Uterus (tissue), 4 donors: Measurements from ENCODE around the gene KIN. TPM values are rescaled to one million over a fixed set of nuclear protein-coding genes. Genes with fewer than 3 reads are reported as not detected.

Source experiments
- DNase-seq, 2 donors: peaks; one replicate each; pipeline ENCODE4 v3.0.0-alpha.2; 2019 to 2020
- H3K27ac ChIP-seq, 2 donors: fragments of 200-600 bp; sonication (generic); 1 replicate in 1 of 2; 2 replicates in 1 of 2; pipeline ENCODE4 v1.5.1; 2016 to 2018
- H3K27me3 ChIP-seq, 2 donors: fragments of 200-600 bp; sonication (generic); one replicate each; pipeline ENCODE4 v1.5.1; 2018 to 2019; ENCODE audit warnings: control low read depth in 1 of 2
- H3K36me3 ChIP-seq, 2 donors: fragments of 200-600 bp; sonication (generic); one replicate each; pipeline ENCODE4 v1.5.1; 2019; ENCODE audit warnings: control low read depth in 1 of 2
- H3K4me1 ChIP-seq, 2 donors: fragments of 200-600 bp; sonication (generic); one replicate each; pipeline ENCODE4 v1.5.1; 2018 to 2019; ENCODE audit warnings: control low read depth in 1 of 2
- H3K4me3 ChIP-seq, 2 donors: fragments of 200-600 bp; sonication (generic); 1 replicate in 1 of 2; 2 replicates in 1 of 2; pipeline ENCODE4 v1.5.1; 2018 to 2019; ENCODE audit warnings: mild to moderate bottlenecking in 1 of 2
- H3K9me3 ChIP-seq, 2 donors: fragments of 200-600 bp; sonication (generic); one replicate each; pipeline ENCODE4 v1.5.1; 2019; ENCODE audit warnings: control low read depth in 1 of 2
- POLR2A ChIP-seq, 2 donors: fragments of 450-650 bp; IDR thresholded peaks; one replicate each; pipeline ENCODE4 v1.6.1; 2016; ENCODE audit warnings: antibody characterized with exemption in 2 of 2, mild to moderate bottlenecking in 1 of 2, moderate library complexity in 1 of 2
- intact Hi-C: fragments of 100-400 bp; cut with DNase I; formaldehyde crosslinking; loops from one replicate; pipeline ENCODE4 v1.15.1; 2023; ENCODE audit warnings: low total_unique reads
- total RNA-seq, 4 donors: library from RNA; depleted of rRNA in 3 of 4; stranded (reverse); fragments of >200 nt in 3 of 4; gene quantifications; one replicate each; pipeline versions ENCODE4 v1.1.0 to v1.2.4, GENCODE V29; 2014 to 2023
- TF ChIP-seq, protein P1 (sequence below), 4 experiments: fragments of 200-600 bp in 2 of 4; fragments of 450-650 bp in 2 of 4; sonication (generic) in 2 of 4; IDR thresholded peaks; one replicate each; pipeline ENCODE4 v1.5.1; 2016 to 2019; ENCODE audit warnings: antibody characterized with exemption in 4 of 4, mild to moderate bottlenecking in 2 of 4, moderate library complexity in 1 of 4
- donor health status: DM: yes; HTN: yes; CAD: no.

KIN gene
- total RNA-seq, 4 donors from 2014 or later: 7.4 to 72.0 (median 14.5) TPM

DNA sequence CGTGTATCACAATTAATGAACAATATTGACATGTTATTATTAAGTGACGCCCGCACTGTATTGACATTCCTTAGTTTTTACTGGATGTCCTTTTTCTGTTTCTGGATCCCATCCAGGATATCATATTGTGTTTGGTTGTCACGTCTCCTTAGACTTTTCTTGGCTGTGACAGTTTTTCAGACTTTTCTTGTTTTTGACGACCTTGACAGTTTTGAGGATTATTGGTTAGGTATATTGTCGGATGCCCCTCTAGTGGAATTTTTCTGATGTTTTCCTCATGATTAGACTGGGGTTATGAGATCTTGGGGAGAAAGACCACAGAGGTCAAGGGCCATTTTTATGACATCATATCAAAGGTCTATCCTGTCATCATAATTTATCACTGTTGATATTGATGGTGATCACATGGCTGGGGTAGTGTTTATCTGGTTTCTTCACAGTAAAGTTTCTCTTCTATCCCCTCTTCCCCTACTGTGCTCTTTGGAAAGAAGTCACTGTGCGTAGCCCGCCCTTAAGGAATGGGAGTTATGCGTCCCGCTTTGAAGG lies 41.6 kb upstream of the KIN start:
- intact Hi-C loops: no loop called here
- TF ChIP-seq POLR2A (IDR thresholded peaks at IDR 0.05): no peak
- TF ChIP-seq, protein P1, sequence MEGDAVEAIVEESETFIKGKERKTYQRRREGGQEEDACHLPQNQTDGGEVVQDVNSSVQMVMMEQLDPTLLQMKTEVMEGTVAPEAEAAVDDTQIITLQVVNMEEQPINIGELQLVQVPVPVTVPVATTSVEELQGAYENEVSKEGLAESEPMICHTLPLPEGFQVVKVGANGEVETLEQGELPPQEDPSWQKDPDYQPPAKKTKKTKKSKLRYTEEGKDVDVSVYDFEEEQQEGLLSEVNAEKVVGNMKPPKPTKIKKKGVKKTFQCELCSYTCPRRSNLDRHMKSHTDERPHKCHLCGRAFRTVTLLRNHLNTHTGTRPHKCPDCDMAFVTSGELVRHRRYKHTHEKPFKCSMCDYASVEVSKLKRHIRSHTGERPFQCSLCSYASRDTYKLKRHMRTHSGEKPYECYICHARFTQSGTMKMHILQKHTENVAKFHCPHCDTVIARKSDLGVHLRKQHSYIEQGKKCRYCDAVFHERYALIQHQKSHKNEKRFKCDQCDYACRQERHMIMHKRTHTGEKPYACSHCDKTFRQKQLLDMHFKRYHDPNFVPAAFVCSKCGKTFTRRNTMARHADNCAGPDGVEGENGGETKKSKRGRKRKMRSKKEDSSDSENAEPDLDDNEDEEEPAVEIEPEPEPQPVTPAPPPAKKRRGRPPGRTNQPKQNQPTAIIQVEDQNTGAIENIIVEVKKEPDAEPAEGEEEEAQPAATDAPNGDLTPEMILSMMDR (IDR thresholded peaks at IDR 0.05): no peak

DNA sequence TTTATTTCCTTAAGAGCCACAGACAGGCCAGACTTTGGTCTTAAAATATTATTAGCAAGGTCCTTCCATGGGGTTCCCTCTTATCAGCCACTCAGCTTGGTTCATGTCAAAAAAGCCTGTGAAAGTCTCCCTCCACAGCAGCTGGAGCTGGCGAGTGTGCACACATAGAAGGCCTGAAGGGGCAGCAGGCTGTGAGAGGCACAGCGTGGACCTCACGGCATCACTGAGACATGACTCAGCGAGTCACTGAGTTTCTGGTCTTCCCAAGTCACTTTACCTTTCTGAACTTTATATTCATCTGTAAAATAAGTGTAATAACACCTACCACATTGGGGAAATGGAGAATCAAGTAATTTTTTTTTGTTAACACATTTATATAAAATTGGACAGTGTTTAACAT lies 39.2 kb upstream of the KIN start:
- Histone ChIP-seq H3K27ac (no peak overlapping the region), H3K27me3 (no peaks in the 10 kb centered on the region), H3K4me3 (no peak overlapping the region), H3K36me3 (no peaks in the 10 kb centered on the region), H3K4me1 (no peaks in the 10 kb centered on the region), H3K9me3 (no peaks in the 10 kb centered on the region)
- TF ChIP-seq, protein P1 (IDR thresholded peaks at IDR 0.05): no peak
- TF ChIP-seq POLR2A (IDR thresholded peaks at IDR 0.05): no peak
- intact Hi-C loops: no loop called here
- no peak for DNase-seq

More for the DNA sequence above, 41.6 kb upstream of the KIN start:
- no peaks in the 10 kb centered on the region for H3K27me3 ChIP-seq
- H3K36me3 ChIP-seq: no peaks in the 10 kb centered on the region
- DNase-seq: no peak
- no peaks in the 10 kb centered on the region for H3K9me3 ChIP-seq
- no peak overlapping the region for H3K27ac ChIP-seq
- H3K4me1 ChIP-seq: no peaks in the 10 kb centered on the region
- no peak overlapping the region for H3K4me3 ChIP-seq

DNA sequence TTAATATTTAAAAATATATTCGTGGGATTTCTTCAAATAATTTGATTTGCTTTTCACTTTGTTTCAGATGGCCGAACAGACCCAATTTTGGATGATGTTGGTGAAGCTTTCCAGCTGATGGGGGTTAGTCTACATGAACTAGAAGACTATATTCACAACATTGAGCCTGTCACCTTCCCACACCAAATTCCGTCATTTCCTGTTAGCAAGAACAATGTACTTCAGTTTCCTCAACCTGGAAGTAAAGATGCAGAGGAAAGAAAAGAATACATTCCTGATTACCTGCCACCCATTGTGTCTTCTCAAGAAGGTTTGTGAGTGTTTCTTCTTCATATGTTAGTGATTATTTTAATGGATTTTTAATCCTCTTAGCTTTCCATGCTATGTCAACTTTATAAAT lies 36.5 kb upstream of the KIN start:
- H3K36me3 ChIP-seq: no peaks in the 10 kb centered on the region
- DNase-seq: no peak
- intact Hi-C loops: no loop called here

DNA sequence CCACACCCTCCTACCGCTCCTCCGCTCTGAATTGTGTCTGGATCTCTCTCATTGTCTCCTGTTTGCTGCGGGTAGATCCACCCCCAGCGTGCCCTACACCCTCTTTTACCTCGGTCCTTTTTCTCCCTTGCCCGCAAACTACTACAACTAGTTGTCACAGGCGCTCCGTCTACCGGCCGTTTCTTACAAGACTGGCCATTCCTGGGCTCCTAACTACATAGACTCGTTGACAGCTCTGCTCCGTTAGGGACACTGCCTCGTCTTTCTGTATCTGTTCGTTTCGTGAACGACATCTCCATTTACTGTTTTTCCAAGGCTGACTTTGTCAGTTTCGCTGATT lies 31.3 kb upstream of the KIN start:
- H3K36me3 ChIP-seq: no peaks in the 10 kb centered on the region
- TF ChIP-seq, protein P1 (IDR thresholded peaks at IDR 0.05): peak in 1 of 4 experiments; percentile 5
- no peak for TF ChIP-seq POLR2A (IDR thresholded peaks at IDR 0.05)
- H3K9me3 ChIP-seq: no peaks in the 10 kb centered on the region
- peak overlapping the region in 1 of 2 donors; percentile 77 for H3K27ac ChIP-seq
- intact Hi-C loops: no loop called here
- H3K27me3 ChIP-seq: no peaks in the 10 kb centered on the region
- H3K4me1 ChIP-seq: peaks cover 0 to 5% of the 10 kb centered on the region in 2 donors
- peak overlapping the region; percentile 86 to 95 for H3K4me3 ChIP-seq
- DNase-seq: no peak

More for the DNA sequence above, 36.5 kb upstream of the KIN start:
- H3K4me1 ChIP-seq: peaks cover 0 to 5% of the 10 kb centered on the region in 2 donors
- TF ChIP-seq, protein P1 (IDR thresholded peaks at IDR 0.05): no peak
- no peak for TF ChIP-seq POLR2A (IDR thresholded peaks at IDR 0.05)
- H3K4me3 ChIP-seq: no peak overlapping the region
- no peaks in the 10 kb centered on the region for H3K9me3 ChIP-seq
- H3K27me3 ChIP-seq: no peaks in the 10 kb centered on the region
- no peak overlapping the region for H3K27ac ChIP-seq

DNA sequence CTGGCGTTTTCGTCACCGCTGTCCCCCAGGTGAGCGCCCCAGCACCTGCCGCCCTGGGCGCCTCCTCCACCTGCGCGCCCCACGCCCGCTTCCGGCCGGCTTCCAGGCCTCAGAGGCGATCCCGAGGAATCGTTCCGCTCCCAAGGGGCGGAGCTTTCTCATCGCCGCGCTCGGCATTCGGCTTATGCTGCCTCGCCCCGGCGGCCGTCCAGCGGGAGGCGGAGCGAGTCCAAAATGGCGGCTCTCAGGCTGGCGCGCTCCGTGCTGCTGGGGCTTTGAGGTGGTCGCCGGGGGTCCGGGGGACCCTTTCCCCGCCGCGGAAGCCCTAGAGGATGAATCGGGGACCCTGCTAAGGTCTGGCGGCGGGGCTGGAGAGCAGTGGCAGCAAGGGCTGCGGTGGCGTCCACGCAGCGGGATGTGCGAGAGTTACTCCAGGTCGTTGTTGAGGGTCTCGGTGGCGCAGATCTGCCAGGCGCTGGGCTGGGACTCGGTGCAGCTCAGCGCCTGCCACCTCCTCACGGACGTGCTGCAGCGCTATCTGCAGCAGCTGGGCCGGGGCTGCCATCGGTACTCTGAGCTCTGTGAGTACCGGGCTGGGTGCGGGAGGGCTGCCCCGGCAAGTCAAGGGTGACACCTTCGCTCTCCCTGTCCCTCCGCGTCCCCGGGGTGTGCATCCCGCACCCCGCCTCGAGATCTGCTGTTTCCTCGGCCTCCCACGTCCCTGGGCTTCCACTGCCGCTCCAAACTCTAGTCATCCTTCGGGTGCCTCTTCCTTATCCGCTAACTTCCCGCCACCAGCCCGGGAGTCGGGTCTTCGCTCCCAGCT lies 30.7 kb upstream of the KIN start, which contains the start of gene TAF3:
Gene TAF3 (plus strand): TSS at position 211 of the 826 bp plus-strand sequence. CDS start 205 bp downstream, at position 416.
- no peaks in the 10 kb centered on the region for H3K9me3 ChIP-seq
- intact Hi-C loops: no loop called here
- no peaks in the 10 kb centered on the region for H3K36me3 ChIP-seq

More for the DNA sequence above, 30.7 kb upstream of the KIN start, which contains the start of gene TAF3:
- DNase-seq: peak; percentile 87 to 91
- peak within 1 kb of the TSS; percentile 86 to 95 for H3K4me3 ChIP-seq
- H3K27me3 ChIP-seq: no peaks in the 10 kb centered on the region
- H3K27ac ChIP-seq: peak within 1 kb of the TSS; percentile 68 to 77
- peaks cover 0 to 5% of the 10 kb centered on the region in 2 donors for H3K4me1 ChIP-seq
- TF ChIP-seq, protein P1 (IDR thresholded peaks at IDR 0.05): peak in 2 of 4 experiments; percentile 6 to 25
- TF ChIP-seq POLR2A (IDR thresholded peaks at IDR 0.05): peak; percentile 31 to 54
